Nucleus accumbens (tissue), 56 donors: ENCODE measurements around the gene MBD1.
"Not testable (repeated sequence)": the region's sequence is repeated elsewhere in the genome, so short reads cannot be mapped to it uniquely, and the experiment has no call there.

ENCODE experiments used
- DNase-seq, 56 donors: peaks; one replicate each; lab custom pipeline; 2025; lab: John Stamatoyannopoulos, UW

MBD1 gene

DNA sequence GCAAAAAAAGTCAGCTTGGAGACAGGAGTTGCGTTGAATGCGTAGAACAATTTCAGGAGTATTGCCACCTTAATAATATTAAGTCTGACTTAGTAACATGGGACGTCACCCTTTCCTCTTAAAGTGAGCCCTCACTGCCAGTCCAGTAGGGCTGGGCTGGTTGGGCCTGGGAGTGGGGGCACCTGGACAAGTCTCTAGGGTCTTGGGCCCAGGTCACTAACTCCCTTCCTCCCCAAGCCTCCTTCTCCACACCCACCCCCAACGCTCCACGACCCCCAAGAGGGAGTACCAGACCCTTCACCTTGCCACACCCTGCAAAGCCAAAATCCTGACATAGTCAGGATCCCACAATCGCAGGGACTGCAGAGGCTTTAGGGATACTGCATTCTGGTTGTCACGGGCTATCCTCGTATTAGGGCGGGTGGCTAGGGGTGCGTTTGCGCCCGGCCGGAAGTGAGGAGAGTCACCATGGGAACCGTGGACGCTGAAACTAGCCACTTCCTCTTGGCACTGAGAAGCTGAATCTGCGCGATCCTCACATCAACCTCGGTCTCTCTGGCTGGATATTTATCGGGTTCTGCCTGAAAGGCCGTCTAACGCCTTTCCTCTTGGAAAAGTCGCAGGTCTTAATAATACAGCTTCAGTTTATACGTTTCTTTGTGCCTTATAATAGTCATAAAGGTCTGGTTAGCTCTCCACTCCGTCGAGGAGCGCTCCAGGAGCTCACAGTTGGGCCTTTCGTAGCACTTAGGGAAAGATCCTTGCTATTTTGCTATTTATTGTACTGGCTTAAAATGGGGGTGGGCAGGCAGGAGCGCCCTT is 16.5 kb upstream of the MBD1 start:
- peak in 47 of 56 donors; percentile 7 to 79 (median 37) for DNase-seq

DNA sequence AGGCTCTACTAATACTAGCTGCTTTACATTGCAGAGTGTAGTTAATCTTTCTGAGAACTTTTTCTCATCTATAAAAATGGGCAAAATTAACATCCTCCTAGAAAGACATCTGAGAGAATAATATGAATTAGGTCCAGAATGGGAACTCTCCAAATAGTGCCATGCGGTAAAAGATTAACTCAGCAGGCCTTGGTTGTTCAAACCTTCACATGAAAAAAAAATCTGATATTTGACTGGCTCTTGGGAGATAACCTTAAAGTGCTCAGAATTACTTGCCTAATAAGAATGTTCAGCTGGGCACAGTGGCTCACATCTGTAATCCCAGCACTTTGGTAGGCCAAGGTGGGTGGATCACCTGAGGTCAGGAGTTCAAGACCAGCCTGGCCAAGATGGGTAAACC is 11.7 kb upstream of the MBD1 start:
- no peak for DNase-seq

DNA sequence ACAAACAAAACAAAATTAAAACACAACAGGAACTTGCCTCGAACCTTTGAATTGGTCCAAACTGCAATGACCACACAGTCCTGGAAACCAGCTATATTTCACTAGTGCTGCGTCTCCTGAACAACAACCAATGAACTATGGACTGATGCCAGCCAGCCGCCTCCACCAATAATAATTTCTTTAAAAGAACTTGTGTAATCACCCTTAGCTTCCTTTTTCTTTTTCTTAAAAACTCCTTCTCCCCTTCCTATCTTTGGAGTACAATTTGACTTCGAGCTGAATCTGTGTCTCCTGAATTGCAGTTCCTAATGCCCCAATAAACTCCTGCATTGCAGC is 7.8 kb upstream of the MBD1 start:
- no peak for DNase-seq

DNA sequence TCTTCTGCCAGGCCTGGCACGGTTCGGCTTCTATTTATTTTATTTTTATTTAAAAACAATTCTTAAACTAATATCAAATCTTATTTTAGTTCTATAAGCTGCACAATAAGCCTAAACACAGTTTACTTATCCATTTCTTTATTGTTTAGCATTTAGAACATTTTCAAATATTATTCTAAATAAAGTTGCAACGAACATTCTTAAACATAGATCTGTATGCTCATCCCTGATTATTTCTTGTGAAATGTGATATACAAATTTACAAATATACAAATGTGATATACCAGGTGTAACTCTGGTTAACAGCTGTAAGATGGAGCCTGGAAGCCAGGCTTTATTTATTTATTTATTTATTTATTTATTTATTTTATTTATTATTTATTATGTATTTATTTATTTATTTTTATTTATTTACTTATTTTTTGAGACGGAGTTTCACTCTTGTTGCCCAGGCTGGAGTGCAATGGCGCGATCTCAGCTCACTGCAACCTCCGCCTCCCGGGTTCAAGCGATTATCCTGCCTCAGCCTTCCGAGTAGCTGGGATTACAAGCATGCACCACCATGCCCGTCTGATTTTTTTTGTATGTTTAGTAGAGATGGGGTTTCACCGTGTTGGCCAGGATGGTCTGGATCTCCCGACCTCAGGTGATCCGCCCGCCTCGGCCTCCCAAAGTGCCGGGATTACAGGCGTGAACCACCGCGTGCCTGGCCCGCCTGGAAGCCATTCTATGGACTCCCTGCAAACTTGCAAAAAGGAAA is 7.2 kb upstream of the MBD1 start:
- not testable (repeated sequence) for DNase-seq

GRCh38 chr18:50287441-50288347 is 6.4 kb upstream of the MBD1 start, which contains the start of gene CXXC1:
Gene CXXC1 (minus strand): TSS chr18:50287692. CDS start chr18:50287589, 103 bp downstream.
- peak; percentile 83 to 100 (median 98) for DNase-seq

DNA sequence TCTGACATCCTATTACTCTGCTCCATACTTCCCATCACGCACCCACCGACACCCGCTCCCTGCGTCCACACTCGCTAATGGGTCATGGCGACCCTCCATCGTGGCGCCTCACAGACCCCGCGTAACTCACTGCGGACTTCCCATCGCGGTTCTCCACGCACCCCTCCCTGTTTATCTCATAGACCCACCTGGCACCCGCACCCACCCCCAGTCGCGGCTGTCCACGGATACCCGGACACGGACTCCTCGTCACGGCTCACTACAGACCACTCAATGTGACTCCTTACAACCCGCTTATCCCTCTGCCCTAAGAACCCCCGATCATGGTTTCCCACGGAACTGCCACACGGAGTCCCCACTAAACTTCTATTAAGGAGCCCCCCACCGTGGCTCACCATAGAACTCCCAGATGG is 5.7 kb upstream of the MBD1 start:
- DNase-seq: peak in 5 of 56 donors; percentile 36 to 61 (median 46)

- DNase-seq: peak in 6 of 56 donors; percentile 2 to 38 (median 29)
These were observed 5.2 kb upstream of the MBD1 start for GRCh38 chr18:50286391-50287027.

DNA sequence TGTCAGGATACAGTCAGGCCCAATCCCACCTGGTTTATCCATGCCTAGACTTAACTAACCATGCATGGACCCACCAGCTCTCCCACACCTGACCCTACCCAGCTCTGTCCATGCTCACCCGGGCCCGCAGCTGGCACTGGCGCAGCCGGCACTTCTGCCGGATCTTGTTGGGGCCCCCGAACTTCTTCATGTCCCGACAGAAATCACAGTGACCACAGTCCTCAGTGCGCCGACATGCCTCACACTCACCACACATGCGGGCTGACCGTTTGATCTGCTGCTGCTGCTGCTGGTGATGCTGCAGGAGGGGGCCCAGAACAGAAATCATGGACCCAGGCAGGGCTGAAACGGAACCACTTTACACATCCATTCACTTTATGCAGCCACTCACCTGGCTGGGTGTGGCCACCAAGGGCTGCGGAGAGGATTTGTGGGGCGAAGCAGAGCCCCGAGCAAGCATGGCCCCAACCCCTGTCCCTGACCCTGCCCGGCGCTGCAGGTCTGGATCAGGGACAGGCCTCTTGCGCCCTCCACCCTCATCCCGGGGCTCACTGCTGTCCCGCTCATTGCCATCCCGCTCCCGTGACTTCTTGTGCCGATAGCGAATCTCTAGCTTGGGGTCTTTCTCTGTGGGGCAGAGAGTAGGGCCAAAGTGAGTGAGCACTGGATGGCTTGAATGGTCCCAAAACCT is 4.5 kb upstream of the MBD1 start:
- DNase-seq: no peak

DNA sequence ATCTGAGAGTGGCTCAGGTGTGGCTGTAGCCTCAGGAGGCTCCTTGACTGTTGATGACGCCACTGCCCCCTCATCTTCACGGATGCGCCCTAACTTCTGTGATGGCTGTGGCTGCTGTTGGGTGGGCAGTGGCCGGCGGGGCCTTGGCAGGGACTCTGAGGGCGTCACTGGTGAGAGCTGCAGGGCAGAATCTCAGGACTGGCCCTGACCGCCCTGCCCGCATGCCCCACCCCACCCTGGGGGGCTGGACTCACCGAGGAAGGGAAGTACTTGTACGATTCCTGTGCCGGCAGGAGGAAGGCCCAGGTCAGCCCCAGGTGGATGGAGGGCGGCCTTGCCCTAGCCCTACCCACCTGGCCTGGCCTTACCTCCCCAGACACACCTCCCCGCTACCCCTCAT is 3.7 kb upstream of the MBD1 start:
- DNase-seq: no peak

DNA sequence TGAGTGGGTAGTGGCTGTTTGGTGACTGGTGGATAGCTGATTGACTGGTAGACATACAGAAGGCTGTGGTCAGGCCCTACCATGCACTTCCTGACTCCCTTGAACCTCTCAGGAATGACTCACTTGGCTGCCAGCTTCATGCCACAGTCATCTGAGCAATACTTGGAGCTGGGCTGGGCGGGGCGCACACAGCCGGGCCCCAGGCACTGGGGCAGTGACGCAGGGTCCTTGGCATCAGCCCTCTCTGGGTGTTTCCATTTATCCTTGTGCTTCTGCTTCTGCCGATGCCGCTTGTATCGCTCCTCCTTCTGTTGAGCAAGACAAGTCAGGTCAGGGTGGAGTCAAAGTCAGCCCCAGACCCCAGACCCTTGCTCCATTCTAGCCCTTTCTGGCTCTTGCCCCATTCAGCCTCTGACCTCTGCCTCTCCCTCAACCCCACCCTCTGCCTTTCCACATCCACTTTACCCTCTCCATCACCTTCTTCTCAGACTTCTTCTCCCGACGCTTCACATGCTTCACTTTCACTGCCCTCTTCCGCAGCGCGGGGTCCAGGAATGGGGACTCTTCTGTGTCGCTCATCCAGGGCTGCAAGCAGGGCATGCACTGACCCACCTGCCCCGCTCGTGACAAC is 3.0 kb upstream of the MBD1 start:
- DNase-seq: no peak

DNA sequence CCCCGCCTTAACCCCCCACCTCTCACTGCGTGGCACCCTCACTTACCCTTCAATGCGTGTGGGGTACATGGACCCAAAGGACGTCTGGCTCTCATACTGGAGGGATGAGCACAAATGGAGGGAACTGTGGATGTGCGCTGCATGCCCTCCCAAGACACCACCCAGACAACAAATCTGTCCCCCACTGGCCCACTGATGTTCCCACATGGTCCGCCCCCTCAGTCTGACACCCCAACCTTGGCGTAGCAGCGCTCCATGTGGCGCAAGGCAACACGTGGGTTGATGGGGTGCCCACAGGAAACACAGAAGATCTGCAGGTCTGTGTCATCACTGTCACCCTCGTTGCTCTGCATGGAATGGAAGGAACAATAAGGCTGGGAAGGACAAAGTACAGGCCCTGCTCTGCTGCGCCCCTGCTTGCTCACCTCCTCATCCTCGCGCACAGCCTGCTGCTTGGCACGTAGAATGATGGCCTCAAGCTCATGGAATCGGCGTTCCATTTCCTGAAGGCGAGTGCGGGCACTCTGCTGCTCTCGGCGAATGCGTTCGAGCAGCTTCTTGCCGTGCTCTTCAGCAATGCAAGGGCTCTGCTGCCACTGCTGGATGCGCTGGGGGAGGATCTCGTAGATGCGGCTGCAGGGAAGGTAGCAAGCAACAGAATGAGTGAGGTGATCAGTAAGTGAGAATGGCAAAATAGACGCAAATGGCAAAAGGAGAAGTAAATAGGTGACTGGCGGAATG is 2.3 kb upstream of the MBD1 start:
- DNase-seq: no peak

- DNase-seq: no peak
These were observed 1.4 kb upstream of the MBD1 start for GRCh38 chr18:50282521-50283335.

DNA sequence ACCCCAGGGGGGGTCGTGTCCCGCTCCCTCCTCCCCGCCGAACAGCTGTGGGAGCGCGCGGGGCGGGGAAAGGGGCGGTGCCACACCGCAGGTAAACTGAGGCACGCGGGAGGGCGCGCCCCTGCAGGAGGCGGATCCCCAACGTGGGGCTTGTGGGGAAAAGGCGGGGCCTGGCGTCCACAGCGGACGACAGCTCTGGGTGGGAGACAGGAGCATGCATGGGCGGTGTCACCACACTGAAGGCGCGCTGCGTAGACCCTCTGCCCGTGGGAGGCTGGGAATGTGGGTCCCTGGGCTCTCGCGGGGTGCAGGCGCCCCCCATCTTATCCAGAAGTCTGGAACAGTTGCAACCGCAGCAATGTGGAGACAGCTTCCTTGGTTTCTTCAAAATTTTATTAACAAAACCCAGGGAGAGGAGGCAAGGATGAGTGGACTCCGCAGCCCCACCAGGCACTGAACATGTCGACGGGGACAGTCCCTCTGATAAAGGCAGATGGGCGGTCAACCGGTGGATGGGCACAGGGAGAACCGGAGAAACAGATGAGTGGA is 723 bp upstream of the MBD1 start:
- no peak for DNase-seq

GRCh38 chr18:50280707-50281294 is 522 bp downstream of the MBD1 start:
- no peak for DNase-seq

GRCh38 chr18:50279752-50280151 is 1.6 kb downstream of the MBD1 start:
- DNase-seq: no peak

- DNase-seq: no peak
These were observed 3.4 kb downstream of the MBD1 start for GRCh38 chr18:50277942-50278341.

- DNase-seq: no peak
These were observed 4.9 kb downstream of the MBD1 start for GRCh38 chr18:50276452-50276851.
